ENCODE results near the gene PAK1.
A peak's percentile ranks its signal among the peaks of the same experiment; 100 is the strongest.

PAK1 gene

GRCh38 chr11:77411717-77412441, 62.0 kb downstream of the PAK1 start:
- DNase-seq (ENCODE audit: low read depth), result no peak
- H3K4me3 ChIP-seq (ENCODE audit: low read depth, low read length), result peak overlapping the region; percentile 41
- TF ChIP-seq CTCF (IDR thresholded peaks at IDR 0.05; ENCODE audit: control insufficient read depth, extremely low read depth, insufficient read depth), result no peak

- TF ChIP-seq CTCF (IDR thresholded peaks at IDR 0.05; ENCODE audit: control insufficient read depth, extremely low read depth, insufficient read depth), result no peak
- H3K4me3 ChIP-seq (ENCODE audit: low read depth, low read length), result peak overlapping the region; percentile 41
- no peak for DNase-seq (ENCODE audit: low read depth)
Observed at GRCh38 chr11:77411137-77411707, 62.7 kb downstream of the PAK1 start.

GRCh38 chr11:77410076-77410827, 63.6 kb downstream of the PAK1 start:
- no peak for DNase-seq (ENCODE audit: low read depth)
- TF ChIP-seq CTCF (IDR thresholded peaks at IDR 0.05; ENCODE audit: control insufficient read depth, extremely low read depth, insufficient read depth), result no peak
- H3K4me3 ChIP-seq (ENCODE audit: low read depth, low read length), result no peak overlapping the region

- no peak overlapping the region for H3K4me3 ChIP-seq (ENCODE audit: low read depth, low read length)
- no peak for DNase-seq (ENCODE audit: low read depth)
- no peak for TF ChIP-seq CTCF (IDR thresholded peaks at IDR 0.05; ENCODE audit: control insufficient read depth, extremely low read depth, insufficient read depth)
Observed at GRCh38 chr11:77409046-77409445, 64.8 kb downstream of the PAK1 start.

- DNase-seq (ENCODE audit: low read depth), result peak; percentile 82
- no peak overlapping the region for H3K4me3 ChIP-seq (ENCODE audit: low read depth, low read length)
- no peak for TF ChIP-seq CTCF (IDR thresholded peaks at IDR 0.05; ENCODE audit: control insufficient read depth, extremely low read depth, insufficient read depth)
Observed at GRCh38 chr11:77407613-77408012, 66.3 kb downstream of the PAK1 start.

GRCh38 chr11:77406396-77406795, 67.5 kb downstream of the PAK1 start:
- no peak for TF ChIP-seq CTCF (IDR thresholded peaks at IDR 0.05; ENCODE audit: control insufficient read depth, extremely low read depth, insufficient read depth)
- no peak for DNase-seq (ENCODE audit: low read depth)
- no peak overlapping the region for H3K4me3 ChIP-seq (ENCODE audit: low read depth, low read length)
